A549 (cell line): ENCODE results near the gene ZNF532.

Source experiments
- BHLHE40 ChIP-seq: IDR thresholded peaks from 2 replicates; pipeline ENCODE4 v1.6.1; 2012; ENCODE audit warnings: low read depth, low read length, inconsistent platforms
- EP300 ChIP-seq, 2 experiments: fragments of >200 bp; sonication (Bioruptor Twin); formaldehyde crosslinking; IDR thresholded peaks; 2 replicates in 1 of 2; 3 replicates in 1 of 2; pipeline ENCODE4 v1.6.1; 2016 to 2017
- ESRRA ChIP-seq: fragments of 150-350 bp; IDR thresholded peaks from 2 replicates; pipeline ENCODE4 v1.6.1; 2014; ENCODE audit warnings: mild to moderate bottlenecking, low read length, borderline replicate concordance
- KDM5A ChIP-seq: fragments of 200-600 bp; sonication (generic); IDR thresholded peaks from 2 replicates; pipeline ENCODE4 v1.6.1; 2016; ENCODE audit warnings: antibody characterized with exemption, mild to moderate bottlenecking
- POLR2A ChIP-seq: IDR thresholded peaks from 2 replicates; pipeline ENCODE4 v1.6.1; 2012; ENCODE audit warnings: mild to moderate bottlenecking, low read length
- TF ChIP-seq, protein P1 (sequence below): fragments of >200 bp; sonication (Bioruptor Twin); formaldehyde crosslinking; IDR thresholded peaks from 3 replicates; pipeline ENCODE4 v1.5.1; 2016

DNA sequence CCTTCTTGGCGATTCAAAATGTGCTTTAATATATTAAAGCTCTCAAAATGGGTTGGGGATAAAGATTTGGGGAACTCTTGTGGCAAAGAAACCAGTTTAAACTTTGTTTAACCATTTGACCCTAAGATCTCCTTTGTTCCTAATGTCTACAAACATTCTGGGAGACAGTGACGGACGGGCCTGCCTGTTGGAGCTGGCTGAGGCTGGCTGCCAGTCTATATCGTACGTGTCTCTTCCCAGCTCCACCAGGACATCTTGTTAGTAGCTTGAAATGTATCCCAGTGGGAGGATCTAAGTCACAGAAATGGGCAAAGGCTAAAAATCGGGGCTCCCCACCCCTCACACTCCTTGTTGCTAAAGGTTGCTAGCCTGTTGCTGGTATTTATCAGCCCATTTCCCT lies 30.7 kb downstream of the ZNF532 start:
- TF ChIP-seq, protein P1, sequence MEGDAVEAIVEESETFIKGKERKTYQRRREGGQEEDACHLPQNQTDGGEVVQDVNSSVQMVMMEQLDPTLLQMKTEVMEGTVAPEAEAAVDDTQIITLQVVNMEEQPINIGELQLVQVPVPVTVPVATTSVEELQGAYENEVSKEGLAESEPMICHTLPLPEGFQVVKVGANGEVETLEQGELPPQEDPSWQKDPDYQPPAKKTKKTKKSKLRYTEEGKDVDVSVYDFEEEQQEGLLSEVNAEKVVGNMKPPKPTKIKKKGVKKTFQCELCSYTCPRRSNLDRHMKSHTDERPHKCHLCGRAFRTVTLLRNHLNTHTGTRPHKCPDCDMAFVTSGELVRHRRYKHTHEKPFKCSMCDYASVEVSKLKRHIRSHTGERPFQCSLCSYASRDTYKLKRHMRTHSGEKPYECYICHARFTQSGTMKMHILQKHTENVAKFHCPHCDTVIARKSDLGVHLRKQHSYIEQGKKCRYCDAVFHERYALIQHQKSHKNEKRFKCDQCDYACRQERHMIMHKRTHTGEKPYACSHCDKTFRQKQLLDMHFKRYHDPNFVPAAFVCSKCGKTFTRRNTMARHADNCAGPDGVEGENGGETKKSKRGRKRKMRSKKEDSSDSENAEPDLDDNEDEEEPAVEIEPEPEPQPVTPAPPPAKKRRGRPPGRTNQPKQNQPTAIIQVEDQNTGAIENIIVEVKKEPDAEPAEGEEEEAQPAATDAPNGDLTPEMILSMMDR, result no peak
- TF ChIP-seq BHLHE40 (no peak), POLR2A (no peak), KDM5A (no peak), EP300 (IDR thresholded peaks at IDR 0.05) (no peak), ESRRA (no peak)
